ENCODE data around the gene SLC7A5. TPM values are rescaled to one million over a fixed set of nuclear protein-coding genes. Genes with fewer than 3 reads are reported as not detected.
"Not testable (repeated sequence)": the region's sequence is repeated elsewhere in the genome, so short reads cannot be mapped to it uniquely, and the experiment has no call there.

The SLC7A5 gene
- total RNA-seq, 1 donor from 2014 or later, result 191 TPM

DNA sequence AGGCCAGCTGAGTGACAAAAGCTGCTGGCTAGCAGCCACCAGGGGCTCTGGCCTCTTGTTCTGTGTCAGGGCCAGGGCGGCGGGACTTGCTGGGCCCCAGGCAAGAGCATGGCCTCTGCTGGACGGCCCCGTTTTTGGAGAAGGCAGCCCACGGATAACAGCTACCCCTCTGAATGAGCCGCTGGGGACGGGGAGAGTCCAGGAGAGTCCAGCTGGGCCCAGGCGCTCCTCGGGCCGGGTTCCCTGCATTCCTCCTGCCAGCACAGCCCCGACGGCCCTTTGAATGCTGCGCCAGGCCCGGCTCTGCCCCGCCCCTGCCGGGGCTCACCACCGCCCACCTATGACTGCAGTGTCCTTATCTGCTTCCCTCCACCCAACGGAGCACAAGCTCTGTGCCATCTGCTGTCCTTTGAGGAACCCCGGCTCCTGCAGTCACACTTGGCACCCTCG lies 33.4 kb downstream of the SLC7A5 start:
- intact Hi-C loops (cut with micrococcal nuclease), result no loop called here

DNA sequence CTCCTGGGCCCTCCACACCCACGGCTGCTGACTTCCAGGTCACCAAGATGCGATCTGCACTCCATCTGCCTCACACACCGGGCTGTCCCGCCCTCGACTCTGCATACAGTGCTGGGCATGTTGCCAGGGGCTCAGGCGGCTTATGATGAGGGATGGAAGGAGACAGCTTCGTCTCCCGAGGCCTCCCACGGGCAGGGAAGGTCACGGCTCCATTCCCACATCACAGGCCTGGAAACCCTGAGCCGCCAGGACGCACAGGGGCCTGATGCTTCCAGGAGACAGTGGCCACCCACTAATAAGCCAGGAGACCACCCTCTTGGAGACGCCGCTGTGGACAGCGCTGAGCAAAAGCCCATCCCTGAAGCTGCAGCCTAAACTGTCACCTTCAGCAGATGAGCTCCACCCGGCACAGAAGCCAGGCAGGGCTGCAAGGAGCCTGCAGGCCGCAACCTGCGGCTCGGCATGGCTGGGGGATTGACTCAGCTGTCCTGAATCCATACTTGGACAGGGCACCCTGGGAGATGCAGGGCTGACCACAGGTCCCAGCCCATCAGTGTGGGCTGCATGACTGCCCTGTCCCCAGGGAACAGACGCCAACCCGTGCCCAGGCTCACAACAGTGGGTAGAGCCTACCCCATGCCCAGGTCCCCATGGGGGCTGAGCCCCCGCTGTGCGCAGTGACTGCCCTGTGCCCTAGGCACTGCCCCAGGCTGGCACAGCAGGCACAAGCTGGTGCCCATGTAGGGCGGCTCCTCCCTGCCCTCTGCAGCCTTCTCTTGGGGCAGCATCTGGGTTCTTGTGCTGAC lies 34.4 kb downstream of the SLC7A5 start:
- intact Hi-C loops (cut with micrococcal nuclease), result no loop called here

DNA sequence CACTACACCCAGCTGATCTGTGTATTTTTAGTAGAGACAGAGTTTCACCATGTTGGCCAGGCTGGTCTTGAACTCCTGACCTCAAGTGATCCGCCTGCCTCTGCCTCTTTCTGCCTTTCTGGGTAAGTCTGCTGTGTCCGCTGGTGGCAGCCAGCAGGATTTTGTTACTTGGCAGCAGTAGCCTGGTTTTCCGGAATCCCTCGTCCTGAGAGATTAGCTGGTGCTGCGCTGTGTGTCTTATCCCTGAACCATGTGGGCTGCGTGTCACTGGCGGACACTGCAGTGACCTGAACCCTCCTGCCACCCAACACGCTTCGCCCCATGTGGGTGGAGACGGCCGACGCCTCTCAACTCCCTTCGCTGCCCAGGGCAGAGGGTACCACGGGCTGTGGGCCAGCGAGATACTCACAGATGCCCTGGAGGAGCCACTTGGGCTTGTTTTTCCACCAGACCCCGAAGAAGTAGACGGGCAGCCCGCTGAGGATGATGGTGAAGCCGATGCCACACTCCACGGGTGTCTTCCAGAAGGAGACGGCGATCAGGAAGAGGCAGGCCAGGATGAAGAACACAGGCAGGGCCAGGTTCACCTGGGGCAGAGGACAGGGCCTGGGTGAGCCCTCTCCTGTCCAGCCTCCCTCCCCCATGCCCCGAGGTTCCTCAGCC lies 35.2 kb downstream of the SLC7A5 start:
- intact Hi-C loops (cut with micrococcal nuclease), result no loop called here

DNA sequence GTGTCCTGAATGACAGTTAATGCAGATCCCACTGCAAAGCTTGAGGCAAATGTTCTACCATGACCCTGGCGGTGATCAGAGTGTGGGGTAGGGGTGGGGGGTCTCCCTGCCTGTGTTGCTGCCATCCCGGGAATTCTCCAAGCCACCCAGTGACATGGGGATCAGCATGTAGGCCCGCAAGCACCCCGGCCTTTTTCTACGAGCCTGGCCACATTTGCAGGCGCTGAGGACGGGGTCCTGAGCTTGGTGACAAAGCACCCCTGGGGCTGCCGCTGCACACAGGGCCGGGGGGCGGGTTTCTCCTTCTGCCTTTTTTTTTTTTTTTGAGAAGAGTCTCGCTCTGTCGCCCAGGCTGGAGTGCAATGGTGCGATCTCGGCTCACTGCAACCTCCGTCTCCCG lies 35.8 kb downstream of the SLC7A5 start:
- intact Hi-C loops (cut with micrococcal nuclease), result no loop called here

DNA sequence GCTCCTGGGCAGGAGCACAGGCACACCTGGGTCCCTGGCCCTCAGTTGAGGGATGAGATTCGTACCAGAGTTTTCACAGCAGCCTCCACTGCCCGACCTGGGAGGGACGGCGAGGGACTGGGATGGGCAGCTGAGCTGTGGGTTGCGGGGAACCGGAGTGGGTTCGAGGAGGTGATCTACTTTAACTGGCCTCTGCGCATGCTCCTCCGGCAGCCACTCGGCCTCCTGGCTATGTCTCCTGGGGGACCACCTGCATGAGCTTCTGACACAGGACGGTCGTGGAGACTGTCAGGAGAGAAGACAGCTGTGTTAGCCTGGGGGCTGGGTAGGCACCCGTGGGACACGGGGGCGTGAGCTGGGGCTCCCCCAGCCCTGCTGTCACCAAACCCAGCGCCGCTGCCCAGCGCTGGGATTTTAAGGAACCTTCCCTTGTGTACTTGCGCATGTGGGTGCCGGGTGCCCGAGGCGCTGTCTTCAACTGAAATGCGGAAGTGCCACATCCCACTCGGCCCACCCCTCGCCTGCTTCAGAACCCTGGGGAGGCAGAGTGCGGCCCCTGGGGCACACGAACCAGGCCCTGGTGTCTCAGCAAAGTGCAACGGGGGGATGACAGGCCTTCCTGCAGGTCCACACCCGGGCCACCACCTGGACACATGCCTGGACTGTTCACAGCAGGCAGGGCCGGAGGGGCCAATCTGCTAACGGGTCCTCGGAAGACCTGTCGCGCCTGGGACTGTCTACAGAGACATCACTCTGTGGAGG lies 36.4 kb downstream of the SLC7A5 start:
- intact Hi-C loops (cut with micrococcal nuclease), result no loop called here

DNA sequence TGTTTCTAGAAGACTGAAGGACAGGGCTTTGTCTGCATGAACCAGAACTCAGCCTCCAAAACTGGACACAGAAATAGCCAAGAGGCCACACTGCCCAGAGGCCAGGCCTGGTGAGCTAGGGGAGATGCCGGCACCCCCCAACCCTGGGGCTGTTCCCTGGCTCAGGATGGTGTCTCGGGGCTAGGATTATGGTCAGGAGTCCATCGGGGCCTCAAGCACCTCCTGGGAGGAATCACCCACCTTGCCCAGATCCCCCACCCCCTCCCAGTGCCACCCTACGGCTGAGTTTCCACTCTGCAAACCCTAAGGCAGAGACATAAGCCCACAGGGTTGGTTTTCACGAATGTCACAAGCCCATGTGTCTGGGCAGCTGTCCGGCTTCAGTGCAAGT lies 37.2 kb downstream of the SLC7A5 start:
- intact Hi-C loops (cut with micrococcal nuclease), result no loop called here

DNA sequence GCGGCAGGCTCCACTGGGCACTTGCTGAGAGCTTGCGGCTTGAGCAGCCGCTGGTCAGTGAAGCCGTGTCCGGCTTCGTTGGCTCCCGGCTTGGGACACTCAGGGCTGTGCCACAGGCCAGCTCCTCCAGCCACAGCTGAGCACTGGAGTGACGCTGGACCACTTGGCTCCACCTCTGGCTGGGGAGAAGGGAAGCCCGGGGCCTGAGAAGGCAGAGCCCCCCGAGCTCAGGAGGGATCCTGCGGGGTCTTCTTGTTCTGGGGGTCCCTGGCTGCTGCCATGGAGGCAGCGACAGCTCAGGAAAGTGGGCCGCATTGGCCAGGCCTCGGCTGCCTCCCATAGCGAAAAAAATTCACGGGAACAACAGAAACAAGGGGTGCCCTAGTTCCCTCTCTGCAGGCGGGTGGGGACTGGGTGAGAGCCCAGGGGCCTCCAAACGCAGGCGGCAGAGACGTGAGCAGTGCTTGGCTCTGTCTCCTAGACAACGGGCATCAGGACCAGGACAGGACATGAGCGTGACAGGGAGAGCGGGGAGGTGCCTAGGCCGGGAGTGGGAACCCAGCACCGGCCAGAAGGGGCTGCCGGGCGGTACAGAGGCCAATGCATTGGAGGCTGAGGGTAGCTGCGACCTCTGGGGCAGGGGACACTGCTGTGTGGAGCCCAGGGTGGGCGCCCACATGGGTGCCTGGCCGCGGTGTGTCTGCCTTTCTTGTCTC lies 37.7 kb downstream of the SLC7A5 start:
- intact Hi-C loops (cut with micrococcal nuclease), result no loop called here

DNA sequence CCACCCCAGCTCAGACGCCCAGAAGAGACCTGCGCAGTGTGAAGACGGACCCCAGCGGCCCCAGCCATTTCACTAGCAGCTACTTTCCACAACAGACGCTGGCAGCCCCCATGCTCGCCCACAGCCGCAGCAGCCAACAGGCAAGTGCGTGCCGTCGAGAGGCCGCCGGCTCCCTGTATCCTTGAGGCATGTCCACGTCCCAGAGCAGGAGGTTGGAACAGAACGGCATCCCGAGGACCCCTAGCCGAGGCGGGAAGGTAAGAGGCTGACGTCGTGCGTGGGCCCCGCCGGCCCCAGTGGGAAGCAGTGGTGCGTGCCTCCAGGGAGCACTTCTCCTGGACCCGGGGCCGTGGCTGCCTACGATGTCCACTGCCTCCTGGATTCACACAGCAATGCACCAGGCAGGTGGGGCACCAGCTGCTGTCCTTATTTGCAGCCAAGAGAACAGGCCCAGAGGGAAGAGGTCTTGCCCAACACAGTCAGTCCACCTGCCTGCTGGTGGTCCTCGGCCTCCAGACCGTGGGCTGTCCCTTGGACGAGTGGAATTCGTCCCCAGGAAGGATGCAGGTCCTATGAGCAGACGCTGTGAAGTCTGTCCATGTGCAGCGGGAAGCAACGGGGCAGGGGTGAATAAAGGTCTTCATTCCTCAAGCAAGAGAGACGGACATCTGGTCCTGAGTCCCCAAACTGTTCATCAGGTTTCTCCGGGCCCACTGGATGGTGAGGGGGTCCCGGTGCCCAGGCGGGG lies 38.5 kb downstream of the SLC7A5 start:
- intact Hi-C loops (cut with micrococcal nuclease), result no loop called here

DNA sequence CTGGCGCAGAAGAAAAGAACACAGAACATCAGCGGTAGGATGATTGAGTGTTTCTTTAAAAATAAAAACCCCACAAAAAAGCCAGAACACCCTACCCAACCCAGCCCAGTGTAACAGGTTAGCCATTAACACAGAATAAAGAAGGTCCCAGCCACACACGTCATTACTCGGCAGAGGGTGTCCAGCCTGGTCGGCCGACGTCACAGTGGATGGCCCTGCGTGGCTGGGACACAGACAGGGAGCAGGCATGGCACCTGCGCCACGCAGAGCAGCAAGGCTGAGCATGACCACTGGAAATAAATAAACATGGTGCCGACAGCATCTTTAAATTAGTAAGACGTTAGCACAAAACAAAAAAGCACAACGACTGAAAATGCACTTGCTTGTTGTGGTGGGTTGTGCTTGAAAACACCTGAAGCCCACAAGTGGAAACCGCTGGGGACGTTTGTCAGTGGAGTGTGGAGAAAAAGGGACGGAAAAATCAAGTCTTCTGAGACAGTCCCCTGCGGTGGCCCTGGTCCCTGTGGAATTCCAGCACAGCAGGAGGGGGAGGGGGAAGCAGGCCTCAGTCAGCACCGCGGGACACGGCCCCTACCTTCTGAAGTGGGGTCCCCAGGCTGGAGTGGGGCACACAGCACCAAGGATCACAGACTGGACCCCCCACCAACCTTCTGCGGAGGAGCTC lies 39.2 kb downstream of the SLC7A5 start:
- intact Hi-C loops (cut with micrococcal nuclease), result no loop called here

DNA sequence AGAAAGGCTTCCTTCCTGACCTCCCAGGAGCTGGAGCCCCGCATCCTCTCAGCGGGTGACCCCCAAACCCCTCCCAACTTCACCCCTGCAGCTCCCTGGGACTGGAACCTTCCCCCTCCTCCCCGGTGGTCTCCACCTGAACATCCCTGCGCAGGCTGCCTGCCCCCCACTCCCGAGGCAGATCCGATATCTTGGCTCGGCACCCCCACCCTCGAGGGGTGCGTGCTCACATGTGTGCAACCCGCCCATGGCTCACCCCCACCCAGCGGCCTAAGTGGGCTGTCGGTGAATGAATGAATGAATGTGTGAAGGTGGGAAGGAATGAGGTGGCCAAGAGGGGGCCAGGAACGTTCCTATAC lies 39.7 kb downstream of the SLC7A5 start:
- intact Hi-C loops (cut with micrococcal nuclease), result no loop called here

DNA sequence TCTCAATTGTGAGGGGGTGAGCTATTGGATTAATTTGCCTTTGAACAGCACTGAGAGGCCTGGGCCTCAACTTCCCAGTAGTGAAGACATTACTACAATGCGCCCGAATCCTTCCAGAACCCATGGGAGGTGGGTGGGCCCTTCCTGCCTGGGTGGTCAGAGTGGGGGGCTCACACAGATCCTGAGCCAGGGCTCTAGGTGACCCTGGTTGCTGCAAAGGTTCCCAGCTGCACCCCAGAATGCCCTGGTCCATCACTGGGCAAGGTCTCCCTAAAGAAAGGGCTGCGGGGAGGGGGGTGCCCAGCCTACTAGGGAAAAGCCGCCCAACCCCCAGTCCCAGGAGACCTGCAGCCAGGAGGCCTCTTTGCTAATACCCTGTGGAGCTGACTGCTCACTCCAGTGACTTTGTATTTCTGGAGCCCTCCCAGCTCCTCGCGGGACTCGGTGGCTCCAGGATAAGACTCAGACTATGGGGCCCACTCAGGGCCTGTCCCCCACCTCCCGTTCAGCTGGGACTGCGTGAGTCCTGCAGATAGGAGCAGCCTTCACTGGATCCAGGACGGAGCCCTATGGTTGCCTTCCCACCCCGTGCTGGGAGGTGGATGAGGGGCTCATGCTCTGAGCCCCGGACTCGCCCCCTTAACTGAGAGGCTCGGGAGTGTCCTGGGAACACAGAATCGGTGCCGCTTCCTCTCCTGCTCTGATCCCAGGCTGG lies 40.2 kb downstream of the SLC7A5 start:
- intact Hi-C loops (cut with micrococcal nuclease), result no loop called here

DNA sequence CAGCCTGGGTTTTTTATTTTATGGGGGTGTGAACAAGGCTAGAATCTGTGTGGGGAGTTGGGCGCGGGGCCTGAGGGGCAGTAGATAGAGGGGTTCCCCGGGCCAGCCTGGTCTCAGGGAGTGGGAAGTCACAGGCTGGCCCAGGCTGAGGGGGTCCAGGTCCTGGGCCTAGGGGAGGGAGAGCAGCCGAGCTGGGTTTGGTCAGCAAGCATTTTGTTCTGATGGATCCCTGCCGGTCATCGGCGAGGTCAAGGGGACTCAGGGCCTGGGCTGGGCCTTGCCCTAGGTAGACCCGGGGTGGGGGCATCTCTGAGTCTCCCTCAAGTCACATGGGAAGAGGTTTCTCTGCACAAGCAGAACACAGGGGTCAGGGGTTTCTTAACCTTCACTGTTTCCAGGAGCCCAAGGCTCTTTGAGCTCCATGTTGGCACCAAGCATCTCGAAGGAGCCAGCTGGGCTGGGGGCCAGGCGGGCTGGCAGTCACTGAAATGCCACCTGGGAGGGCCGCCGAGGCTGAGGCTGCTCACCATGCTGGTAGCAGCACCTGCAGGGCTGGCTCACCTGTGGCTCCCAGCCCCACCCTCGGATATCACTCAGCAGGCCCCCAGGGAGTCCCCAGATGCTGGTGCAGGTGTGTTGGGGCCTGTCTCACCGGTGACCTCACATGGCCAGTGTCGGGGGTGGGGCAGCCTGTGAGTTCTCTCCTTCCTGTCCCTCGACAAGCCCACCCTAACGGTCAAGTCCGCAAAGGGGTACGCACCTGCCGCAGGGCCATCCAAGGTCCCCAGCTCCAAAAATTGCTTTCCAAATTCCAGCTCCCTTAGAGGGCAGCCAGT lies 41.0 kb downstream of the SLC7A5 start:
- intact Hi-C loops (cut with micrococcal nuclease), result no loop called here

DNA sequence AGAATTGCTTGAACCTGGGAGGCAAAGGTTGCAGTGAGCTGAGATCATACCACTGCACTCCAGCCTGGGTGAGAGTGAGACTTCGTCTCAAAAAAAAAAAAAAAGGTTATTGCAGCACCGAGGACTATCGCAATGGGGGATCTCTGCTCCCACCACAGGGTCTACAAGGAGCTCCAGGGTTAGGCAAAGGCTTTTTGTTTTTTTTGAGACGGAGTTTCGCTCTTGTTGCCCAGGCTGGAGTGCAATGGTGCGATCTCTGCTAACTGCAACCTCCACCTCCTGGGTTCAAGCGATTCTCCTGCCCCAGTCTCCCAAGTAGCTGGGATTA lies 41.8 kb downstream of the SLC7A5 start:
- intact Hi-C loops (cut with micrococcal nuclease), result not testable (repeated sequence)

DNA sequence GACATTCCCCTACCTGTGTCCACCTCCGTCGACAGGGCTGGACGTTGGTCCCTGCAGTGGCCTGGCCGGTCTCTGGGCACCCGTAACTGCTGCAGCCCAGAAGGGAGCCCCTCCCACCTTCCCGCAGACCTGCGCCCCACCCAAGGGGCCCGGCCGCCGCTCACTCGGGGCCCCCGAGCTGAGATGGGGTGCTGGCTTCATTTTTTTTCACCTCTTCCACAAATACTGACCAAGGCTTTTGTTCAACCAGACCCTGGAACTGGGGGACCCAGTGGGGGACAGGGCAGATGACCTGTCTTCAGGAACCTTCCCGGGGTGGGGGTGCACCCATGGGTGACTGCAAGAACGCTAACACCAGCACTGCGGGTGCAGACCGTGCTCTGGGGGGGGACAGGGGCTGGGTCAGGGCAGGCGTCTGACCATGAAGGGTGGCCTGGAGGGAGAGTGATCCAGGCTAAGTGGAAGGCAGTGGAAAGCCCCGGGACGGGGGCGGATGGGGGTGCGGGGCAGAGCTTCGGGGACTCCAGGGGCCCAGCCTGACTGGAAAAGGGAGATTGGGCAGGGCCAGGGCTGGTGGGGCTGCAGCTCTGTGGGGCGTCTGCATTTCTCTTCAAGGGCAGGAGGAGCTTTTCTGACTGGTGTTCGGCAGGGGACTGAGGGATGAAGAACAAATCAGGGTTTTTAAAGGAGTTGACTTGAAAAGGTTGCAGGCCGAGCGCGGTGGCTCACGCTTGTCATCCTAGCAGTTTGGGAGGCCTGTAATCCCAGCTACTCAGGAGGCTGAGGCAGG lies 42.3 kb downstream of the SLC7A5 start:
- intact Hi-C loops (cut with micrococcal nuclease), result no loop called here

DNA sequence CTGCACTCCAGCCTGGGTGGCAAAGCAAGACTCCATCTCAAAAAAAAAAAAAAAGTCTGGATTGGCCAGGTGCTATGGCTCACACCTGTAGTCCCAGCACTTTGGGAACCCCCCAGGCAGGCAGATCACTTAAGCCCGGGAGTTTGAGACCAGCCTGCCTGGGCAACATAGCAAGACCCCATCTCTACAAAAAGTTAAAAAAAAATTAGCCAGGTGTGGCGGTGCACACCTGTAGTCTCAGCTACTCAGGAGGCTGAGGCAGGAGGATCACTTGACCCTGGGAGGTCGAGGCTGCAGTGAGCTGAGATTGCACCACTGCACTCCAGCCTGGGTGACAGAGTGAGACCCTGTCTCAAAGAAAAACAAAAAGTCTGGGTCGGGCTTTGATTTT lies 42.9 kb downstream of the SLC7A5 start:
- intact Hi-C loops (cut with micrococcal nuclease), result not testable (repeated sequence)

DNA sequence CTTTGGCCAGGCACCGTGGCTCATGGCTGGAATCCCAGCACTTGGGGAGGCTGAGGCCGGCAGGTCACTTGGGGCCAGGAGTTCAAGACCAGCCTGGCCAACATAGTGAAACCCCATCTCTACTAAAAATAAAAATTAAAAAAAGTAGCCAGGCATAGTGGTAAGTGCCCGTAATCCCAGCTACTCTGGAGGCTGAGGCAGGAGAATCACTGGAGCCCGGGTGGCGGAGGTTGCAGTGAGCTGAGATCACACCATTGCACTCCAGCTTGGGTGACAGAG lies 43.5 kb downstream of the SLC7A5 start:
- intact Hi-C loops (cut with micrococcal nuclease), result not testable (repeated sequence)

DNA sequence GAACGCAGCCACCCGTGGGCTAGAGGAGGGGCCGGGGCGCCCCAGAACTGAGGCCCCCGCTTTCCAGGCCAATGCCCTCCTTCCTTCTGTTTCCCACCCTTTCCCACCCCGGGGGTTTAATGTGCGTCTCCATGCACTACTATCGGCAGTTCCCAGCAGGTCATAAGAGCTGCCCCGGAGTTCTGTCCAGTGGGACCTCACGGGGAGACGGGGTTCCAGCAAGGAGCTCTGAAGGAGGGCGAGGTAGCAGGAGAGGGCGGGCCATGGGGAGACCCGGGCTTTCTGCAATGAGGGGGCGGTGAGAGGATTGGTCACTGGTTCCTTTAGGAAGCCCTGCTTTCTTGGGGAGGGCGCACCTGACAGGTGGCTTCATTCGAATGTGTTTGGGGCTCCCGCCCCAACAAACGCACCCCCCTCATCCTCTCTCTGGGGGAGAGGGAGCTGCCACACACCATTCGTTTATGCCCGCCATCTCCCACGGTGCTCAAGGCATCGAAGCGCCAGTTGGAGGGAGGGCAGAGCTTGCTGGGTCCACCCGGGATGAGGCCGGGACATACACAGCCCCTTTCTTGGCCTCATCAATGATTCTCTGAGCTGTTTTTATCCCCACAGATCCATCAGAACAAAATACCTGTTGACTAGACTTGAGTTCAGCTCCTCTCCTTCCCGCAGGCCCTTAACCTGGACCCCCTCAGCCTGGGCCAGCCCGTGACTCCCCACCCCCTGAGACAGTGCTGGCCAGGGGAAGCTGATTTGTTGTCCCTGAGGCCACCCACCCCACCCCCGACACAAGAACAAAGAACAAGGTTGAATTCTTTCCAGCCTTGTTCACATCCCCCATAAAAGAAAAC lies 44.1 kb downstream of the SLC7A5 start:
- intact Hi-C loops (cut with micrococcal nuclease), result no loop called here

All from T-helper 1 cell treated with Interleukin-12 subunit alpha and Interleukin-12 subunit beta and Interleukin-4 antibody, amounts not matched to agents 30 ng/mL and 1 ng/mL, for 36 hours (primary cell).